Left lung (tissue), 10 donors: ENCODE measurements around the gene DPM2. TPM values are rescaled to one million over a fixed set of nuclear protein-coding genes. Genes with fewer than 3 reads are reported as not detected.
A peak's percentile ranks its signal among the peaks of the same experiment; 100 is the strongest.

Experiments used
- ATAC-seq: fragments of 200-7000 bp; cut with Tn5 transposase; one replicate; pipeline ENCODE4 v1.9.1; 2020; ENCODE audit warnings: moderate library complexity
- DNase-seq, 4 donors: peaks; one replicate each; pipeline ENCODE4 v3.0.0-alpha.2; 2013 to 2020
- H3K27ac ChIP-seq, 2 donors: fragments of 200-600 bp; sonication (generic) in 1 of 2; one replicate each; pipeline versions ENCODE4 v1.5.0 to v1.8.0; 2020 to 2021
- H3K27me3 ChIP-seq, 2 donors: fragments of 200-600 bp; sonication (generic) in 1 of 2; one replicate each; pipeline versions ENCODE4 v1.5.0 to v1.8.0; 2020 to 2021
- H3K36me3 ChIP-seq, 2 donors: fragments of 200-600 bp; sonication (generic) in 1 of 2; one replicate each; pipeline versions ENCODE4 v1.5.0 to v1.8.0; 2020 to 2021
- H3K4me1 ChIP-seq, 2 donors: fragments of 200-600 bp; one replicate each; pipeline ENCODE4 v1.8.0; 2021
- H3K4me3 ChIP-seq, 2 donors: fragments of 200-600 bp; sonication (generic) in 1 of 2; one replicate each; pipeline versions ENCODE4 v1.5.0 to v1.8.0; 2020 to 2021; ENCODE audit warnings: mild to moderate bottlenecking in 1 of 2
- H3K9me3 ChIP-seq, 2 donors: fragments of 200-600 bp; sonication (generic) in 1 of 2; one replicate each; pipeline versions ENCODE4 v1.5.0 to v1.8.0; 2020 to 2021
- intact Hi-C, 2 donors: fragments of 100-400 bp; cut with DNase I; formaldehyde crosslinking; loops; one replicate each; pipeline versions ENCODE4 v1.11.2 to v1.14.2; 2022
- polyA plus RNA-seq, 6 donors: library from polyadenylated mRNA; unstranded; fragments of 120-200 nt; gene quantifications; one replicate each; pipeline ENCODE4 v1.2.1, GENCODE V29; 2013; ENCODE audit not compliant: insufficient read length in 6 of 6
- total RNA-seq, 2 donors: library from RNA; stranded (reverse); fragmentation: NEBNext Ultra II Directional; extraction: Animal tissue kit (Norgen Biotek cat#: 25700); gene quantifications; one replicate each; pipeline ENCODE4 v1.2.1, GENCODE V29; 2021
- TF ChIP-seq, protein P1 (sequence below), 2 donors: fragments of 200-600 bp; sonication (generic) in 1 of 2; IDR thresholded peaks; one replicate each; pipeline versions ENCODE4 v1.5.0 to v1.8.0; 2021; ENCODE audit warnings: antibody characterized with exemption in 2 of 2
- donor health status: DM: no; HTN: yes; CAD: no.
- donor health status: DM: no; HTN: no; CAD: no.

Gene DPM2
- total and polyA plus RNA-seq, 8 donors = 32.1 to 47.6 (median 36.3) TPM

DNA sequence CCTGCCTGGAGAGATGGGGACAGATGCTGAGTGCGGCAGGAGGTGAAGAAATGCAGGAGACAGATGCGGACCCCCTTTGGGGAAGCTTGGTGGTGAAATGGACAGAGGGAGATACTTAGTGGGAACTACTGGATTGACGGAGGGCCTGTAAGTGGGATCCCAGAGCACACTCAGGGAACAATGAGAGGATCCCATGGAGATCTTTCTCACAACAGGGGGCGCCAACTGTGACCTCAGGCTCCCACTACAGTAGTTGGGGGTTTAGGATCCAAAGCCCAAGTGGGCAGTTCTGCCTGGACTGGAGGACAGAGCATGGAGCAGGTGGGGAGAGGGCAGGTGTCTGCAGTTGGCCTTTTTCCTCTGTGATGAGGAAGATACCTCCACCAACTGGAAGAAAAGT lies 3.4 kb downstream of the DPM2 start:
- Histone ChIP-seq H3K27me3 (peaks cover 0 to 24% of the 10 kb centered on the region in 2 donors), H3K4me3 (no peak overlapping the region), H3K36me3 (peaks cover 0 to 15% of the 10 kb centered on the region in 2 donors), H3K9me3 (no peaks in the 10 kb centered on the region), H3K4me1 (peaks cover 22 to 60% of the 10 kb centered on the region in 2 donors), H3K27ac (no peak overlapping the region)
- TF ChIP-seq, protein P1, sequence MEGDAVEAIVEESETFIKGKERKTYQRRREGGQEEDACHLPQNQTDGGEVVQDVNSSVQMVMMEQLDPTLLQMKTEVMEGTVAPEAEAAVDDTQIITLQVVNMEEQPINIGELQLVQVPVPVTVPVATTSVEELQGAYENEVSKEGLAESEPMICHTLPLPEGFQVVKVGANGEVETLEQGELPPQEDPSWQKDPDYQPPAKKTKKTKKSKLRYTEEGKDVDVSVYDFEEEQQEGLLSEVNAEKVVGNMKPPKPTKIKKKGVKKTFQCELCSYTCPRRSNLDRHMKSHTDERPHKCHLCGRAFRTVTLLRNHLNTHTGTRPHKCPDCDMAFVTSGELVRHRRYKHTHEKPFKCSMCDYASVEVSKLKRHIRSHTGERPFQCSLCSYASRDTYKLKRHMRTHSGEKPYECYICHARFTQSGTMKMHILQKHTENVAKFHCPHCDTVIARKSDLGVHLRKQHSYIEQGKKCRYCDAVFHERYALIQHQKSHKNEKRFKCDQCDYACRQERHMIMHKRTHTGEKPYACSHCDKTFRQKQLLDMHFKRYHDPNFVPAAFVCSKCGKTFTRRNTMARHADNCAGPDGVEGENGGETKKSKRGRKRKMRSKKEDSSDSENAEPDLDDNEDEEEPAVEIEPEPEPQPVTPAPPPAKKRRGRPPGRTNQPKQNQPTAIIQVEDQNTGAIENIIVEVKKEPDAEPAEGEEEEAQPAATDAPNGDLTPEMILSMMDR (IDR thresholded peaks at IDR 0.05) = no peak
- no peak for DNase-seq
- intact Hi-C loops = no loop called here
- ATAC-seq = no peak

GRCh38 chr9:127931092-127931881 lies 6.4 kb downstream of the DPM2 start:
- ATAC-seq (peak; percentile 70), DNase-seq (peak in 2 of 4 donors; percentile 76 to 86)
- TF ChIP-seq, protein P1 (IDR thresholded peaks at IDR 0.05) = no peak
- Histone ChIP-seq H3K9me3 (no peaks in the 10 kb centered on the region), H3K4me1 (peaks cover 26 to 59% of the 10 kb centered on the region in 2 donors), H3K27ac (peak overlapping the region; percentile 71 to 77), H3K36me3 (peaks cover 0 to 15% of the 10 kb centered on the region in 2 donors), H3K4me3 (peak overlapping the region; percentile 38 to 56), H3K27me3 (peaks cover 0 to 53% of the 10 kb centered on the region in 2 donors)
- intact Hi-C loops = no loop called here

DNA sequence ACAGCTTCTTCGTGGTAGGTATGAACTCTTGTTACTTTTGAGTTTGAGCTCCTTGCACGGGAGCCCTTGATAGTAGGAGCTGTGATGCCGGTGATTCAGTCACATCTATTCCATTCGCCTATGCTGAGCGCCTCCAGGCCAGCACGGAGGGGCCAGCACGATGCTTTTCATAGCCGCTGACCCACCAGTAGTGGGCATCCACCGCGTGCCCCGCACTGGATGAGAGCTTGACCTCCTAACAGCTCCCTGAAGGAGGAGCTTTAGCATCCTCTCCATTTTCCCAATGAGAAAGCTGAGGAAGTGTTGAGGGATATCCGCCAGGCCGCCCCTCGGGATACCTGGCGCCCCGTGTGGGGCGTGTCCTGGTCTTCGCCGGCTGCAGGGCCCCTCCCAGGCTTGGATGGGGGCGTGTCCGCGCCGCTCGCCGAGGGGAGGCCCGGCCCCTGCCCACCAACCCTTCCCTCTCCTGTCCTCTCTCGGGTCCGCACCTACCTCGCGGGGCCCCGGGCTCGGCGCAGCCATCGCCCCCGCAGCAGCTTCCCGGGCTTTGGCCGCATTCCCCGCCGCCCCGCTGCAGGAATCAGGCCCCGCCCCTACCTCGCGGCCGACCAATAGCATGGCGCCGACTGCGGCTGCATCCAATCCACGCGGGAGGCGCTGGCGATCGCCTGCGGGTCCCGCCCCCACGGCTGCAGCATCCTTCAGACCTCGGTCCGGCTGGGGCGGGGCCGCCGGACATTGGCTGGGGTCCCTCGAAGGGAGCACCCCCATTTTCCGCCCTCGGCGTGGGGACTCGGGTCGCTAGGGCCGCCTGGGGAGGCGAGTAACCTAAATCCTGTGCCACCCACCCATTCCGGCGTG lies 7.2 kb downstream of the DPM2 start, which contains the start of gene PIP5KL1:
PIP5KL1 (minus strand) TSS at position 547 of the 861 bp plus-strand sequence; CDS start at position 522, 25 bp downstream.
- ATAC-seq (peak; percentile 82), DNase-seq (peak in 3 of 4 donors; percentile 83 to 93 (median 85))
- TF ChIP-seq, protein P1 (IDR thresholded peaks at IDR 0.05) = no peak
- Histone ChIP-seq H3K27me3 (peaks cover 0 to 62% of the 10 kb centered on the region in 2 donors), H3K27ac (peak within 1 kb of the TSS; percentile 71 to 77), H3K4me1 (peaks cover 26 to 50% of the 10 kb centered on the region in 2 donors), H3K4me3 (peak within 1 kb of the TSS; percentile 38 to 56), H3K36me3 (peaks cover 0 to 14% of the 10 kb centered on the region in 2 donors), H3K9me3 (no peaks in the 10 kb centered on the region)
- intact Hi-C loops = no loop called here

DNA sequence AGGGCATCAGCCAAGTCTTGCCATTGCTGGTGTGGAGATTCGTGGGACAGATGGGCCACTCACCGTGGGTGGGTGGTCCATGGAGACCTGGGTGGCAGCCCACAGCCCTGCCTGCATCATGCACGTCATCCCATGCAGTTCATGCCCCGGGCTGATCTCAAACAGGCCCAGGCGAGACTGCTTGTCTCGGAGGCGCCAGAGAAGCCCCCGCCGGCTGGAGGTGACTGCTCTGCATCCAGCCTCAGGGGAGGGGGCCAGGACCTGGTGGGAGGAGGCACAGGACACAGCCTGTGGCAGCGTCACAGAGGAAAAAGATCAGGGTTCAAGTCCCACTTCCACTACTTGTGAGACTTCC lies 8.1 kb downstream of the DPM2 start:
- DNase-seq (no peak), ATAC-seq (no peak)
- peaks cover 26 to 45% of the 10 kb centered on the region in 2 donors for H3K4me1 ChIP-seq
- no peak overlapping the region for H3K4me3 ChIP-seq
- peaks cover 0 to 5% of the 10 kb centered on the region in 2 donors for H3K36me3 ChIP-seq
- H3K27ac ChIP-seq = no peak overlapping the region
- peaks cover 0 to 68% of the 10 kb centered on the region in 2 donors for H3K27me3 ChIP-seq
- intact Hi-C loops = loop anchor here in 1 of 2 donors (10.0 kb wide), 1 partner anchor 415 kb away; no protein-coding TSS in a partner anchor
- TF ChIP-seq, protein P1 (IDR thresholded peaks at IDR 0.05) = no peak
- H3K9me3 ChIP-seq = no peaks in the 10 kb centered on the region
